ENCODE measurements around the gene HOXB5.

GRCh38 chr17:48544349-48545021 lies 49.1 kb downstream of the HOXB5 start:
- no peak for TF ChIP-seq ARNTL (CRISPR knock-in tag; IDR thresholded peaks at IDR 0.05; ENCODE audit: borderline replicate concordance, low read depth)
- TF ChIP-seq BACH2 (CRISPR knock-in tag; IDR thresholded peaks at IDR 0.05; ENCODE audit: borderline replicate concordance): no peak
- no peak for TF ChIP-seq RARB (CRISPR knock-in tag; IDR thresholded peaks at IDR 0.05)
- TF ChIP-seq OSR1 (CRISPR knock-in tag; IDR thresholded peaks at IDR 0.05): no peak
- no peak for TF ChIP-seq TCF4 (CRISPR knock-in tag; IDR thresholded peaks at IDR 0.05; ENCODE audit: borderline replicate concordance)
- TF ChIP-seq ZNF565 (CRISPR knock-in tag; conservative IDR thresholded peaks at IDR 0.05; ENCODE audit: low read depth): no peak
- no peak for TF ChIP-seq ZNF70 (CRISPR knock-in tag; IDR thresholded peaks at IDR 0.05)
- TF ChIP-seq POU6F1 (CRISPR knock-in tag; IDR thresholded peaks at IDR 0.05; ENCODE audit: borderline replicate concordance, low read depth): no peak
- TF ChIP-seq GLIS3 (CRISPR knock-in tag; IDR thresholded peaks at IDR 0.05): no peak
- TF ChIP-seq PATZ1 (CRISPR knock-in tag; IDR thresholded peaks at IDR 0.05; ENCODE audit: borderline replicate concordance): no peak
- TF ChIP-seq ZFP30 (CRISPR knock-in tag; IDR thresholded peaks at IDR 0.05): no peak
